Natural killer cell (primary cell): ENCODE measurements around the gene RAB3B. TPM values are rescaled to one million over a fixed set of nuclear protein-coding genes. Genes with fewer than 3 reads are reported as not detected.

ENCODE experiments used
- ATAC-seq, 3 donors: fragments of 150-1000 bp in 2 of 3; fragments of 200-7000 bp in 1 of 3; cut with Tn5 transposase; 1 replicate in 1 of 3; 2 replicates in 2 of 3; pipeline ENCODE4 v1.10.0; 2021; ENCODE audit warnings: mild to moderate bottlenecking in 2 of 3, moderate library complexity in 2 of 3
- DNase-seq, 2 donors: peaks; one replicate each; pipeline versions ENCODE4 v3.0.0 to v3.0.0-alpha.2; 2013 to 2021; ENCODE audit warnings: mixed read lengths in 1 of 2
- H3K27ac ChIP-seq: one replicate; pipeline ENCODE4 v1.5.1; 2013; ENCODE audit warnings: mild to moderate bottlenecking, low read length
- H3K27me3 ChIP-seq: one replicate; pipeline ENCODE4 v1.6.1; 2013; ENCODE audit warnings: low read length; ENCODE audit not compliant: control insufficient read depth, insufficient read depth
- H3K36me3 ChIP-seq: one replicate; pipeline ENCODE4 v1.6.1; 2013; ENCODE audit warnings: low read length; ENCODE audit not compliant: control insufficient read depth, insufficient read depth
- H3K4me1 ChIP-seq: one replicate; pipeline ENCODE4 v1.6.1; 2013; ENCODE audit warnings: low read length; ENCODE audit not compliant: control insufficient read depth, insufficient read depth
- H3K4me3 ChIP-seq: one replicate; pipeline ENCODE4 v1.5.1; 2013; ENCODE audit warnings: low read length
- H3K9me3 ChIP-seq: one replicate; pipeline ENCODE4 v1.6.1; 2013; ENCODE audit warnings: low read length; ENCODE audit not compliant: control insufficient read depth, insufficient read depth
- H3K27ac Mint-ChIP-seq, 2 donors: one replicate each; pipeline ENCODE4 v1.8.0; 2022; ENCODE audit warnings: mild to moderate bottlenecking in 2 of 2, mixed read lengths in 2 of 2, moderate library complexity in 1 of 2
- H3K27me3 Mint-ChIP-seq, 2 donors: one replicate each; pipeline ENCODE4 v1.8.0; 2022; ENCODE audit warnings: low read depth in 2 of 2, mixed read lengths in 2 of 2
- H3K36me3 Mint-ChIP-seq: one replicate; pipeline ENCODE4 v1.8.0; 2022; ENCODE audit warnings: mixed read lengths
- H3K4me1 Mint-ChIP-seq, 2 donors: one replicate each; pipeline ENCODE4 v1.8.0; 2022; ENCODE audit warnings: mixed read lengths in 2 of 2
- H3K4me3 Mint-ChIP-seq: one replicate; pipeline ENCODE4 v1.8.0; 2022; ENCODE audit warnings: mild to moderate bottlenecking, moderate library complexity, mixed read lengths
- H3K9me3 Mint-ChIP-seq, 2 donors: one replicate each; pipeline ENCODE4 v1.8.0; 2022; ENCODE audit warnings: mixed read lengths in 2 of 2
- WGBS: methylation state at CpG from one replicate; pipeline ENCODE4 v1.1.7; 2013; ENCODE audit warnings: missing lambda C conversion rate; ENCODE audit not compliant: insufficient coverage; 5-methylcytosine and 5-hydroxymethylcytosine counted together
- intact Hi-C: fragments of 100-400 bp; cut with micrococcal nuclease; formaldehyde crosslinking; loops from one replicate; pipeline ENCODE4 v1.14.2; 2022
- total RNA-seq, 4 donors: library from RNA; stranded (reverse); fragments of 120-200 nt in 1 of 4; gene quantifications; one replicate each; pipeline versions ENCODE4 v1.2.3 to v1.2.4, GENCODE V29; 2013 to 2022
- TF ChIP-seq, protein P1 (sequence below): fragments of 200-600 bp; IDR thresholded peaks from one replicate; pipeline ENCODE4 v1.8.0; 2022; ENCODE audit warnings: antibody characterized with exemption

RAB3B gene
- total RNA-seq, 3 donors from 2014 or later (not counting 1 experiment from before 2014, with no cell fraction given) = 0.03 TPM; not detected in 2

GRCh38 chr1:51878616-51879336 is 111.7 kb downstream of the RAB3B start, which contains the start of gene NRDC:
Gene NRDC (minus strand): TSS chr1:51878727. CDS start chr1:51878615, 112 bp downstream.
- peaks cover 18 to 28% of the 10 kb centered on the region in 2 donors for H3K27me3 Mint-ChIP-seq
- ATAC-seq (peak; percentile 91 to 95 (median 91)), DNase-seq (peak; percentile 98 to 100)
- TF ChIP-seq, protein P1, sequence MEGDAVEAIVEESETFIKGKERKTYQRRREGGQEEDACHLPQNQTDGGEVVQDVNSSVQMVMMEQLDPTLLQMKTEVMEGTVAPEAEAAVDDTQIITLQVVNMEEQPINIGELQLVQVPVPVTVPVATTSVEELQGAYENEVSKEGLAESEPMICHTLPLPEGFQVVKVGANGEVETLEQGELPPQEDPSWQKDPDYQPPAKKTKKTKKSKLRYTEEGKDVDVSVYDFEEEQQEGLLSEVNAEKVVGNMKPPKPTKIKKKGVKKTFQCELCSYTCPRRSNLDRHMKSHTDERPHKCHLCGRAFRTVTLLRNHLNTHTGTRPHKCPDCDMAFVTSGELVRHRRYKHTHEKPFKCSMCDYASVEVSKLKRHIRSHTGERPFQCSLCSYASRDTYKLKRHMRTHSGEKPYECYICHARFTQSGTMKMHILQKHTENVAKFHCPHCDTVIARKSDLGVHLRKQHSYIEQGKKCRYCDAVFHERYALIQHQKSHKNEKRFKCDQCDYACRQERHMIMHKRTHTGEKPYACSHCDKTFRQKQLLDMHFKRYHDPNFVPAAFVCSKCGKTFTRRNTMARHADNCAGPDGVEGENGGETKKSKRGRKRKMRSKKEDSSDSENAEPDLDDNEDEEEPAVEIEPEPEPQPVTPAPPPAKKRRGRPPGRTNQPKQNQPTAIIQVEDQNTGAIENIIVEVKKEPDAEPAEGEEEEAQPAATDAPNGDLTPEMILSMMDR = no peak
- no peaks in the 10 kb centered on the region for H3K36me3 Mint-ChIP-seq
- WGBS = under 1% methylated on average over 54 of the region's 54 CpGs
- intact Hi-C loops = loop anchor here (1.0 to 5.0 kb wide), 3 partner anchors 15 to 150 kb away; no protein-coding TSS in a partner anchor
- Histone ChIP-seq H3K9me3 (no peaks in the 10 kb centered on the region), H3K27ac (peak within 1 kb of the TSS; percentile 96), H3K4me1 (peaks cover 31% of the 10 kb centered on the region), H3K27me3 (no peaks in the 10 kb centered on the region), H3K36me3 (no peaks in the 10 kb centered on the region), H3K4me3 (peak within 1 kb of the TSS; percentile 90)
- no peak within 1 kb of the TSS for H3K4me3 Mint-ChIP-seq
- H3K9me3 Mint-ChIP-seq = no peaks in the 10 kb centered on the region
- H3K4me1 Mint-ChIP-seq = peaks cover 10 to 19% of the 10 kb centered on the region in 2 donors
- H3K27ac Mint-ChIP-seq = no peak within 1 kb of the TSS

DNA sequence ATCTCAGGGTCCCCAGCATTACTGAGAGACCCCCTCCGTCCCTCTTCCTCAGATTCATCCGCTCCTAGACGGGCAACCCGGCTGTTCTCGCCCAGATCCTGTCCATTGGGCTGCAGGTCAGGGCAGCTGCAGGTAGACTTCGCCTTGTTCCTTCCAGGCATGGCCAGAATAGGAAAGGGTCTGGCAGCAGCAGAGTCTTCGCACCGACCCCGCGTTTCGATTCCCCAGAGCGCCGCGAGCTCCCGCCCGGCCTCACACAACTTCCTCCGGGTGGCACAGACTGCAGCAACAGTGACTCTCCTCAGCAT is 112.2 kb downstream of the RAB3B start:
- Histone ChIP-seq H3K4me1 (peaks cover 32% of the 10 kb centered on the region), H3K4me3 (peak overlapping the region; percentile 90), H3K9me3 (no peaks in the 10 kb centered on the region), H3K27ac (peak overlapping the region; percentile 96), H3K27me3 (no peaks in the 10 kb centered on the region), H3K36me3 (no peaks in the 10 kb centered on the region)
- Mint-ChIP-seq H3K27ac (no peak overlapping the region), H3K4me1 (peaks cover 10 to 19% of the 10 kb centered on the region in 2 donors), H3K4me3 (no peak overlapping the region), H3K9me3 (no peaks in the 10 kb centered on the region), H3K36me3 (no peaks in the 10 kb centered on the region), H3K27me3 (peaks cover 17 to 26% of the 10 kb centered on the region in 2 donors)
- WGBS = under 1% methylated on average over 17 of the region's 17 CpGs
- TF ChIP-seq, protein P1 = no peak
- DNase-seq (no peak), ATAC-seq (no peak)
- intact Hi-C loops = loop anchor here (1.0 to 5.0 kb wide), 3 partner anchors 15 to 149 kb away; no protein-coding TSS in a partner anchor

DNA sequence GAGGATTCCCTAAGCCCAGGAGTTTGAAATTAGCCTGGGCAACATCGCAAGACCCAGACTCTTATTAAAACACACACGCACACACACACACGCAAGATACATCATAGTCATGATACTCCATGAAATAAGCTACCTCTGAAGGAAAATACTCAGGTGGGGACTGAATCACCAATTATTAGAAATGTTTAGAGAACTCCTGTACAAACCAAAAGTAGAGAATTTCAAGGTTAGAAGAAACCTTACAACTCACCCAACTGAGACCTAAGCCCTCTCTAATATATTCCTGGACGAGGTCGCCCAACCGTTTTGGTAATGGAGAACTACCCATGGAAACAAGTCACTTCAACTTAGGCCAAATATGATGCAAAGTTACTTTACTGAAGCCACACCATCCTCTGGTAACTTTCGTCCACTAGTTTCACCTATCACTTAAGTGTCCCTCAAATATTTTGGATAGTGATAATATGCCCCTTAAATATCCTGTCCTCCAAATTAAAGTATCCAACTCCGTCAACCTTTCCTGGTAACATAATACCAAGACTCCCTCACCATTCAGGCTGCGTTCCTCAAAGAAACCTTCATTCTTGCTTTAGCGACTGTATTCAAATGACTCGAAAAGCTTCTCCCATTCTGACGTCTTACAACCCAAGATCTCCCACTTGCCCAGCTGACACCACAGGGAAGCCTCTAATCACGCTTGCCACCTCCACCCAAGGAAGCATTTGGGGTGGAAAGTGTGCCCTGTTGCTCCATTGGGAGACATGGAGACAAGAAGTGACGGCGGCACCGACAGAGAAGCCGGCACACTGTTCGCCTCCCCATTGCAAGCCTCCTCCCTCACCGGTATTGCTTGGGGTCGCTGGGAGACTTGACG is 112.8 kb downstream of the RAB3B start:
- TF ChIP-seq, protein P1 = no peak
- Histone ChIP-seq H3K27me3 (no peaks in the 10 kb centered on the region), H3K4me1 (peaks cover 32% of the 10 kb centered on the region), H3K27ac (peak overlapping the region; percentile 96), H3K4me3 (peak overlapping the region; percentile 90), H3K9me3 (no peaks in the 10 kb centered on the region), H3K36me3 (peaks cover 4% of the 10 kb centered on the region)
- DNase-seq = peak in 1 of 2 donors; percentile 43
- no peak for ATAC-seq
- intact Hi-C loops = loop anchor here (1.0 to 5.0 kb wide), 3 partner anchors 14 to 149 kb away; no protein-coding TSS in a partner anchor
- H3K36me3 Mint-ChIP-seq = no peaks in the 10 kb centered on the region
- 15% methylated on average over 21 of the region's 21 CpGs for WGBS
- H3K9me3 Mint-ChIP-seq = no peaks in the 10 kb centered on the region
- H3K4me3 Mint-ChIP-seq = no peak overlapping the region
- H3K27ac Mint-ChIP-seq = no peak overlapping the region
- H3K27me3 Mint-ChIP-seq = peaks cover 11 to 20% of the 10 kb centered on the region in 2 donors
- peaks cover 15 to 23% of the 10 kb centered on the region in 2 donors for H3K4me1 Mint-ChIP-seq
